Fibroblast of mammary gland (primary cell): ENCODE data around the gene CALCR.

Experiments used
- DNase-seq: peaks from one replicate; pipeline ENCODE4 v3.0.0-alpha.2; 2010; ENCODE audit warnings: low read depth
- H3K4me3 ChIP-seq: 2 replicates; pipeline ENCODE4 v1.5.1; 2011; ENCODE audit warnings: low read depth, mild to moderate bottlenecking, low read length, moderate library complexity; ENCODE audit not compliant: control insufficient read depth
- TF ChIP-seq, protein P1 (sequence below): conservative IDR thresholded peaks from 2 replicates; pipeline ENCODE4 v1.5.1; 2011; ENCODE audit warnings: low read depth, low read length, inconsistent platforms; ENCODE audit not compliant: control insufficient read depth, insufficient read depth

CALCR gene

DNA sequence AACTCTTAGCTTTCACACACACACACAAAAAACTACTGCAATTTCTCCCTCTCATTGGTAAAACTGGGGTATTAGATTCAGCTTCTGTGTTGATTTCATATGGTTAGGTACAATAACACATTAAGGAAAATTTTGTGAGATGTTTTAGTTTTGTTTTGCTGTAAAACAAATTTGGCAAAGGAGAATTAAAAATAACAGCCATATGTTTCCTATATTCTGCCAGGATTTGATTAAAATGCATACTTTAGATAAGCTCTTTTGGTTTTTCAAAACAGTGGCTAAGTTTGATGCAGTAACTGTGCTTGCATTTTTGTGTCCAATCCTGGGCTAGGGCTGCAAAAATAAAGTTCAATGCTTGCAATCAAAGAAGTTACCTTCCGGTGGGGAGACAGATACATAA is 126.3 kb downstream of the CALCR start:
- TF ChIP-seq, protein P1, sequence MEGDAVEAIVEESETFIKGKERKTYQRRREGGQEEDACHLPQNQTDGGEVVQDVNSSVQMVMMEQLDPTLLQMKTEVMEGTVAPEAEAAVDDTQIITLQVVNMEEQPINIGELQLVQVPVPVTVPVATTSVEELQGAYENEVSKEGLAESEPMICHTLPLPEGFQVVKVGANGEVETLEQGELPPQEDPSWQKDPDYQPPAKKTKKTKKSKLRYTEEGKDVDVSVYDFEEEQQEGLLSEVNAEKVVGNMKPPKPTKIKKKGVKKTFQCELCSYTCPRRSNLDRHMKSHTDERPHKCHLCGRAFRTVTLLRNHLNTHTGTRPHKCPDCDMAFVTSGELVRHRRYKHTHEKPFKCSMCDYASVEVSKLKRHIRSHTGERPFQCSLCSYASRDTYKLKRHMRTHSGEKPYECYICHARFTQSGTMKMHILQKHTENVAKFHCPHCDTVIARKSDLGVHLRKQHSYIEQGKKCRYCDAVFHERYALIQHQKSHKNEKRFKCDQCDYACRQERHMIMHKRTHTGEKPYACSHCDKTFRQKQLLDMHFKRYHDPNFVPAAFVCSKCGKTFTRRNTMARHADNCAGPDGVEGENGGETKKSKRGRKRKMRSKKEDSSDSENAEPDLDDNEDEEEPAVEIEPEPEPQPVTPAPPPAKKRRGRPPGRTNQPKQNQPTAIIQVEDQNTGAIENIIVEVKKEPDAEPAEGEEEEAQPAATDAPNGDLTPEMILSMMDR, result no peak
- DNase-seq, result no peak

DNA sequence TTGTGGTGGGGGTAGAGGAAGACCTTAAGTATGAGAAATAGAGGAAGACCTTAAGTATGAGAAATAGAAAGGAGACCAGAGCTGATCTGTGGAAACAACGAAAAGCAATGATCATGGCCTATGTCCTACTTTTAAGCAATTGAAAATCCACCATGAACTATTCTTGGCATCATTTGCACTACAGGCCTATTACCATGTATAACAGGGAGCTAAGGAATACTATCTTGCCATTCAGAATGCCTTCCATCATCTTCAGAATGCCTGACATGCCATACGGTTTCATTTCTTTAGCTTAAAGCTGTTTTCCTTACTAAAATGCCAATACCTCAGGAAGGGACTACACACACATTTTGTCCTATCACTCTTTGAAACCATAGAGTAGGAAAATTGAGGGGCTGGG is 127.0 kb downstream of the CALCR start:
- H3K4me3 ChIP-seq, result no peak overlapping the region
- TF ChIP-seq, protein P1, result no peak
- no peak for DNase-seq

More for the DNA sequence above, 126.3 kb downstream of the CALCR start:
- no peak overlapping the region for H3K4me3 ChIP-seq

DNA sequence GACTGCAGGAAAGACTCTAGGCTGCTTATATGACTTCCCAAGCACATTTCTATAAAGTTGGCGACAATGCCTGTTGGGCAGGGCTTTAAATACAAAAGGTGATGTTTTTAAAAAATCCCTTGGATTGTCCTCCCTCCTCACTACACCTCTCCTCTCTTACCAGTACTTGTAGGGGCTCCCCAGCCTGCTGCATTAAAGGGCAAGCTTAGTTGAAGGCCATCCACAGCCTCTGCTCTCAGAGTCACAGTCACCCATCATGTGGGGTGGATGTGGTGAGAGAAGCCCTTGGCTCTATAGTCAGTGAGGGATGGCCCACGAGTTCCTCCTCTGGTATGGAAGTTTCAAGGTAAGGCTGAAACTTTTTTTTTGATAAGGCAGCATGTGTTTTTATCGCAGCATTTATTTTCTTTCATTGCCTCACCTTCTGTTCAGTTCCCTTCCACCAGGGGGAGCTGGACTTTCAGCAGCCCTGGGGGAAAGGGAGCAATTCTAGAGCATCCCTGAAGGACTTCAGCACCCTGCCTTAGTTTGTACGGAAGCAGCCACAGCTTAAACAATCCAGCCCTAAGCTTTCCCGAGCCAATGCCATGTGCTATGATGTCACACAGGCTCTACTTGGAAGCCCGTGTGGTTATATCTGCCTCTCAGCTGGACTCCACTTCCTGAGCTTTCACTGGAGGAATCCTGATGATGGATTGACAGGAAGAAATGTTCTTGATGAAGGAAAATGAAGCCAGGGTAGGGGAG is 131.9 kb downstream of the CALCR start:
- H3K4me3 ChIP-seq, result no peak overlapping the region
- DNase-seq, result peak; percentile 38
- TF ChIP-seq, protein P1, result peak; percentile 77

DNA sequence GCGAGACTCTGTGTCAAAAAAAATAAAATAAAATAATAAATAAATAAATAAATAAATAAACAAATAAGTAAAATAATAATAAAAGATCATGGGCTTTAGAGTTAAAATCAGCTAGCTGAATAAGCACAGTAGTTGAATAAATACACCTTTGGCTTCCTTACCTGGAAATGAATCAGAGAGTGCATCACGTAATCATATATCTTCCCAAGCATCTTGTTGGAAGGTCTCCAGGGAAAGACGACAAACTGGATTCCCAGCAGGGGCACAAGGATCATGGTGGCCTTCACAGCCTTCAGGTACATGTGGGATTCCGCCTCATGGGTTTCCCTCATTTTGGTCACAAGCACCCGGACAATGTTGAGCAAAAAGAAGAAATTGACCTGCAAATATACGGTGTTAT is 138.7 kb downstream of the CALCR start:
- no peak for DNase-seq
- no peak overlapping the region for H3K4me3 ChIP-seq
- TF ChIP-seq, protein P1, result no peak

DNA sequence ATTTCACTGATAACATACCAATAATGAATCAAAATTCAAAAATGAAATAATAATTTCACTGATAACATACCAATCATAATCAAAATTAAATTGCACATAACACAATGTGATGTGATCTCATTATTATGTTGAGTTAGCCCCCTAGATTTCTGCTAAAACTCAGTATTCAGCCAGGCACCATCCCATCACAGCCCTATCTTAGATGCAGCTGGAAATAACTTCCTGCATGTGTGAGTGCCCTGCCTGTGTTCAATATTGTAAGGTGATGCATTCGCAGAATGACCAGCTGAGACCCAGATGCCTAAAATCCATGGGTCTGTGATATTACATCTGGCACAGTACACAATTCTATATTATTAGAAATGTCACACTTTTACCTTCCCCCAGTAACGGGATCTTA is 142.4 kb downstream of the CALCR start:
- DNase-seq, result no peak
- TF ChIP-seq, protein P1, result no peak
- no peak overlapping the region for H3K4me3 ChIP-seq

DNA sequence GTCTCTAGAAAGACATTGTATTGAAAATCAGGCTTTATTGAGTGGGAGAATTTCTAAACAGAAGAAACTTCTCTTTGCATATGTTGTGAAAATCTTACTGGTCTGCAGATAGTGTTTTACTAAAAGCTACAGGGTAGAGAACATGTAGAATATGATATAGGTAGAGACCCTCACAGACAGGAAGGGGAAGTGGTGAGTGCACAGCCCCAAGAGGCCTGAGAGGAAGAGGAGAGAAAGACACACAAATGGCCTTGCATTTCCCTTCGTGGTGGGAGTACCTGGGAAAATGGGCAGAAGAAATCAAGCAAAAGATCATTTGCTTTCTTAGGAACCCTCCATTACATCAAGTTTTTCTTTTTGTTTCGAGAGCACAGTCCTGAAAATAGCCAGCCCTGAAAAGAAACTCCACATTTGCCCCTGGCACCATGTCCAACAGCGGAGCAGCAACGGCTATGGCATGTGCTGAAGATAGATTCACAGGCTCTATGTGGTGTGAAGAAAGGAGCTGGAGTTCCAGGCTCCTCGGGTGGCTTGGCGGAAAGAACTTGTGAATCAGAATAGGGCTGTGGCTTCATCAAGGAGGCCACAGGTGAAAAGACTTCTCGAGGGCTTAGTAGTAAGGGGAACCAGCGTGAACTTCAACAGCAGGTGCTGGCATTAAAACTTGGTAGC is 143.5 kb downstream of the CALCR start:
- DNase-seq, result no peak
- H3K4me3 ChIP-seq, result no peak overlapping the region
- TF ChIP-seq, protein P1, result no peak

DNA sequence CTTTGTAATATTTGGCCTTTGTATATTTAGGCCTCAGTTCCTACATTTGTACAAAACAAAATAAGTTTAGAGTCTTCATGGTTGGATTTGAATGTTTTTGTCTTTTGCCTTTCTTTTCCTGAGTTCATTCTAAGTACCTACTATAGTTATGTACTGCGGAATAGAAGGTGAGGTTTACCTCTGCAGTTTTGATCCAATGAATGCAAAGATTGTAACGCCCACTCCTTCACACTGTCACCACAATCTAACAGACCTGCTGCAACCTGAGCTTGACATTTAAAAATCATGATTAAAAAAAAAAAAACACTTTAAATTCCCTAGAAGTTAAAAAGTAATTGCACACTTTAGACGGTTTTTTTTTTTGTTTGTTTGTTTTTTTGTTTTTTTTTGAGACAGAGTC is 145.0 kb downstream of the CALCR start:
- TF ChIP-seq, protein P1, result no peak
- DNase-seq, result no peak
- H3K4me3 ChIP-seq, result no peak overlapping the region
